Esophagus muscularis mucosa (tissue), 4 donors: ENCODE measurements around the gene STKLD1. TPM values are rescaled to one million over a fixed set of nuclear protein-coding genes. Genes with fewer than 3 reads are reported as not detected.

Experiments used
- DNase-seq: peaks from one replicate; pipeline ENCODE4 v3.0.0-alpha.2; 2017; ENCODE audit errors: extremely low spot score
- H3K27ac ChIP-seq, 4 donors: fragments of 200-600 bp; sonication (generic); replicated peaks in 1 of 4; 1 replicate in 3 of 4; 2 replicates in 1 of 4; pipeline ENCODE4 v1.5.1; 2016 to 2019; ENCODE audit warnings: mild to moderate bottlenecking in 1 of 4
- H3K27me3 ChIP-seq, 4 donors: fragments of 200-600 bp; sonication (generic); one replicate each; pipeline versions ENCODE4 v1.5.1 to v1.6.0; 2016 to 2019
- H3K36me3 ChIP-seq, 4 donors: fragments of 200-600 bp; sonication (generic); one replicate each; pipeline ENCODE4 v1.5.1; 2016 to 2019
- H3K4me1 ChIP-seq, 4 donors: fragments of 200-600 bp; sonication (generic); one replicate each; pipeline ENCODE4 v1.5.1; 2016 to 2019
- H3K4me3 ChIP-seq, 4 donors: fragments of 200-600 bp; sonication (generic); 1 replicate in 2 of 4; 2 replicates in 2 of 4; pipeline ENCODE4 v1.5.1; 2016 to 2019; ENCODE audit warnings: mild to moderate bottlenecking in 4 of 4, moderate library complexity in 1 of 4
- H3K9me3 ChIP-seq, 4 donors: fragments of 200-600 bp; sonication (generic); 1 replicate in 3 of 4; 2 replicates in 1 of 4; pipeline ENCODE4 v1.5.1; 2016 to 2019
- EP300 ChIP-seq: sonication (generic); formaldehyde crosslinking; IDR thresholded peaks from one replicate; pipeline ENCODE4 v1.6.1; 2017; ENCODE audit warnings: antibody characterized with exemption
- POLR2A ChIP-seq: fragments of 450-650 bp; IDR thresholded peaks from one replicate; pipeline ENCODE4 v1.6.1; 2017; ENCODE audit warnings: antibody characterized with exemption, moderate library complexity, mild to moderate bottlenecking, low read depth
- POLR2AphosphoS5 ChIP-seq, 2 donors: sonication (generic); formaldehyde crosslinking; IDR thresholded peaks; one replicate each; pipeline ENCODE4 v1.6.1; 2017; ENCODE audit warnings: antibody characterized with exemption in 2 of 2
- WGBS: methylation state at CpG from one replicate; pipeline ENCODE4 v1.1.5; 2018; 5-methylcytosine and 5-hydroxymethylcytosine counted together
- intact Hi-C: fragments of 100-400 bp; cut with DNase I; formaldehyde crosslinking; loops from one replicate; pipeline ENCODE4 v1.15.1; 2023
- total RNA-seq, 4 donors: library from RNA; depleted of rRNA; stranded (reverse); fragments of >200 nt; gene quantifications; one replicate each; pipeline versions ENCODE4 v1.1.0 to v1.2.1, GENCODE V29; 2016
- TF ChIP-seq, protein P1 (sequence below), 3 experiments: fragments of 200-600 bp in 2 of 3; fragments of 450-650 bp in 1 of 3; sonication (generic) in 2 of 3; IDR thresholded peaks; one replicate each; pipeline ENCODE4 v1.5.1; 2017 to 2019; ENCODE audit warnings: antibody characterized with exemption in 3 of 3, mild to moderate bottlenecking in 2 of 3, moderate library complexity in 1 of 3

STKLD1 gene
- total RNA-seq, 4 donors from 2014 or later = 0.26 to 2.1 (median 1.0) TPM; not detected in 1

DNA sequence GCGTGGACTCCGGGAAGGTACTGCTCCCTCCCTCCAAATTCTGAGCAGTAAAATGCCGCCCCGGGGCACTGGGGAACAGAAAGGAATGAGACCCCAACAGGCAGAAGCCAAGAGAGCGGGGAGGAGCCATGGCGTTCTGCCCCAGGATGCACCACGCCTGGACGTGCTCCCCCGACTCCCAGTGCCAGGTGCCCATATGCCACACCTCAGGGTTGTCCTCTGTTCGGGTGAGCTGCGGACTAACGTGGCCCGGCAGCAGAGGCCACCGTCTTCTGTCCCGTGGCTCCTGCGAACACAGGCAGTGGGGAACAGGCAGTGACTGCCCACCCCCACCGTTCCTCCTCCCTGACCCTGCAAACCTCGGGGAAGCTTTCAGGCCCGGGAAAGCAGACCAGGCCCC is 44.9 kb upstream of the STKLD1 start:
- intact Hi-C loops = loop anchor here (5.0 to 10.0 kb wide), 2 partner anchors 144 to 226 kb away; no protein-coding TSS in a partner anchor
- H3K9me3 ChIP-seq = no peaks in the 10 kb centered on the region
- no peak overlapping the region for H3K4me3 ChIP-seq
- no peak for DNase-seq
- H3K27ac ChIP-seq = no peak overlapping the region
- peaks cover 36 to 49% (median 44%) of the 10 kb centered on the region in 4 donors for H3K36me3 ChIP-seq
- H3K4me1 ChIP-seq = peaks cover 12 to 26% (median 22%) of the 10 kb centered on the region in 4 donors
- TF ChIP-seq POLR2AphosphoS5 (IDR thresholded peaks at IDR 0.05) = no peak
- TF ChIP-seq, protein P1, sequence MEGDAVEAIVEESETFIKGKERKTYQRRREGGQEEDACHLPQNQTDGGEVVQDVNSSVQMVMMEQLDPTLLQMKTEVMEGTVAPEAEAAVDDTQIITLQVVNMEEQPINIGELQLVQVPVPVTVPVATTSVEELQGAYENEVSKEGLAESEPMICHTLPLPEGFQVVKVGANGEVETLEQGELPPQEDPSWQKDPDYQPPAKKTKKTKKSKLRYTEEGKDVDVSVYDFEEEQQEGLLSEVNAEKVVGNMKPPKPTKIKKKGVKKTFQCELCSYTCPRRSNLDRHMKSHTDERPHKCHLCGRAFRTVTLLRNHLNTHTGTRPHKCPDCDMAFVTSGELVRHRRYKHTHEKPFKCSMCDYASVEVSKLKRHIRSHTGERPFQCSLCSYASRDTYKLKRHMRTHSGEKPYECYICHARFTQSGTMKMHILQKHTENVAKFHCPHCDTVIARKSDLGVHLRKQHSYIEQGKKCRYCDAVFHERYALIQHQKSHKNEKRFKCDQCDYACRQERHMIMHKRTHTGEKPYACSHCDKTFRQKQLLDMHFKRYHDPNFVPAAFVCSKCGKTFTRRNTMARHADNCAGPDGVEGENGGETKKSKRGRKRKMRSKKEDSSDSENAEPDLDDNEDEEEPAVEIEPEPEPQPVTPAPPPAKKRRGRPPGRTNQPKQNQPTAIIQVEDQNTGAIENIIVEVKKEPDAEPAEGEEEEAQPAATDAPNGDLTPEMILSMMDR (IDR thresholded peaks at IDR 0.05) = no peak
- 84% methylated on average over 16 of the region's 19 CpGs for WGBS
- H3K27me3 ChIP-seq = no peaks in the 10 kb centered on the region

DNA sequence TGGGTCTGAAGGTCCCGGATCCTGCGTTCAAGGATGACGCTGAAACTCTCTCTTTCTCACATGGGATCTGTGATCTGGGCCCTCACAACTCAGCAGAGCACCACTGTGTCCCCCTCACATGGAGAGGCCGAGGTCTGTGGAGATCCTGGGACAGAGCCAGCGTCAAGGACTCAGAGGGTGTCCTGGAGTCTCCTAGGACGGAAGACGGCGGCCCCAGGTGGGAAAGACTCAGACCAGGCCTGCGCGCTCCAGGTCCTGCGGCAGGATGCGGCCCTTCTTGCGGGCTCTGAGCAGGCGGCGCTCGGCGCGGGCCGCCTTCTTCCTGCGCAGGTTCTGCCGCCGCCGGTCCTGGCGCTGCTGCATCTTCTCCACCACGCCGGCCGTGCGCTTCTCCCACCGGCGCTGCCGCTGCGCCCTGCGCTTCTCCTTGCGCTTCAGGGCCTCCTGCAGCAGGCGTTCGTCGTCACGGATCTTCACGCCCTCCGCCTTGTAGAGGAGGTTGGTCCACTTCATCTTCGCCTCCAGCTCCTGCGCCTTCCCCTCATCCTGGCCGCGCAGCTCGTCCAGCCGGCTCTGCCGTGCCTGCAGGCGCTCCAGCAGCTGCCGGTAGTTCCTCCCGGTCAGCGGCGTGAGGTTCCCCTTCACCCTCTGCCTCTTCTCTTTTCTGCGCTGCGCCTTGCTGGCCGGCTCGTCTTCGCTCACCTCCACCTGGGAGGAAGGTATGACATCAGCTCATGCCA is 44.4 kb upstream of the STKLD1 start:
- no peak for DNase-seq
- WGBS = 94% methylated on average over 50 of the region's 57 CpGs
- no peak overlapping the region for H3K27ac ChIP-seq
- no peaks in the 10 kb centered on the region for H3K9me3 ChIP-seq
- peaks cover 17 to 32% (median 28%) of the 10 kb centered on the region in 4 donors for H3K4me1 ChIP-seq
- no peak overlapping the region for H3K4me3 ChIP-seq
- no peaks in the 10 kb centered on the region for H3K27me3 ChIP-seq
- H3K36me3 ChIP-seq = peaks cover 36 to 49% (median 44%) of the 10 kb centered on the region in 4 donors
- TF ChIP-seq POLR2AphosphoS5 (IDR thresholded peaks at IDR 0.05) (no peak), EP300 (no peak), POLR2A (no peak)
- TF ChIP-seq, protein P1 (IDR thresholded peaks at IDR 0.05) = no peak
- intact Hi-C loops = loop anchor here (5.0 to 10.0 kb wide), 2 partner anchors 145 to 227 kb away; no protein-coding TSS in a partner anchor

DNA sequence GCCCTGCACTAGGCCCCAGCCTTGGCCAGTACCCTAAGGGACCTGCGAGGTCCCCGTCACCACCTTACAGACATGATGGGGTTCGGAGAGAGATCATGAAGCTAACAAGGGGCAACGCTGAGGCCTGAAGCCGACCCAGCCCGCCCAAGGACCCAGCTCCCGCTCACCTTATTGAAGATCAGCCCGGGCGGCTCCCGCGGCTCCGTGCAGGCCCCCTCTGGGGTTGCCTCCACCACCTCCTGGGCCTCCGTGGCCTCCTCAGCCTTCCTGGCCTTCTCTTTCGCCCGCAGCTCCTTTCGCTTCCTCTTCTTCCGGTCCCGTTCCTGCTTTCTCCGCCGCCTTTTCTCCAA is 43.8 kb upstream of the STKLD1 start:
- intact Hi-C loops = loop anchor here (5.0 to 10.0 kb wide), 2 partner anchors 145 to 228 kb away; no protein-coding TSS in a partner anchor
- WGBS = 94% methylated on average over 20 of the region's 20 CpGs
- H3K9me3 ChIP-seq = no peaks in the 10 kb centered on the region
- no peaks in the 10 kb centered on the region for H3K27me3 ChIP-seq
- H3K4me3 ChIP-seq = no peak overlapping the region
- H3K36me3 ChIP-seq = peaks cover 36 to 49% (median 44%) of the 10 kb centered on the region in 4 donors
- H3K4me1 ChIP-seq = peaks cover 19 to 37% (median 30%) of the 10 kb centered on the region in 4 donors
- TF ChIP-seq POLR2AphosphoS5 (IDR thresholded peaks at IDR 0.05) (no peak), POLR2A (no peak), EP300 (no peak)
- TF ChIP-seq, protein P1 (IDR thresholded peaks at IDR 0.05) = no peak
- no peak overlapping the region for H3K27ac ChIP-seq
- no peak for DNase-seq

DNA sequence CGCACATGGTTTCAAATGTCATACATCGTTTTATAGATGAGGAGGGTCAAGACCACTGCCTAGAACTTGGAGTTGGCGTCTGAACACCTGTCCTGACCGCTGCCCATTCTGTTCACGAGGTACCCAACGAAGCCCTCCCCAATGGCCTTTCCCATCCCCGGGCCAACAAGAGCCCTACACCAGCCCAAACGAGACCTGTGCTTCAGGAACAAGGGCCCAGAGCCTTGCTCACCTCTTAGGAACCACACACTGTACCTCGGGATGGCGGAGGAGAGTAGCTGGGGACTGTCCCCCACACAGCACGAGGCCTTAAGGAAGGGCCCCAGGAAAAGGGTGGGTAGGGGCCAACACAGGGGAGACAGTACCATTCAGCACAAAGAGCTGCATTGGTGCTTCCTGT is 43.2 kb upstream of the STKLD1 start:
- TF ChIP-seq POLR2AphosphoS5 (IDR thresholded peaks at IDR 0.05) (no peak), EP300 (no peak), POLR2A (no peak)
- TF ChIP-seq, protein P1 (IDR thresholded peaks at IDR 0.05) = no peak
- Histone ChIP-seq H3K27ac (no peak overlapping the region), H3K36me3 (peaks cover 36 to 49% (median 44%) of the 10 kb centered on the region in 4 donors), H3K4me3 (no peak overlapping the region), H3K9me3 (no peaks in the 10 kb centered on the region), H3K27me3 (no peaks in the 10 kb centered on the region), H3K4me1 (peaks cover 19 to 37% (median 30%) of the 10 kb centered on the region in 4 donors)
- intact Hi-C loops = loop anchor here (5.0 to 10.0 kb wide), 2 partner anchors 146 to 228 kb away; no protein-coding TSS in a partner anchor
- no peak for DNase-seq
- 91% methylated on average over 11 of the region's 11 CpGs for WGBS
